Mesenchymal stem cell (in vitro differentiated cells and primary cell): Measurements from ENCODE around the gene MPPE1.

ENCODE experiments used
- DNase-seq: peaks from one replicate; pipeline ENCODE4 v3.0.0-alpha.2; 2013
- H2AFZ ChIP-seq: one replicate; pipeline ENCODE4 v1.6.1; 2013; ENCODE audit warnings: low read depth, mild to moderate bottlenecking, control low read depth, inconsistent platforms, low read length, moderate library complexity
- H2AK5ac ChIP-seq: 2 replicates; pipeline ENCODE4 v1.6.1; 2013; ENCODE audit warnings: low read length, moderate library complexity, mild to moderate bottlenecking, inconsistent platforms; ENCODE audit not compliant: severe bottlenecking
- H2BK120ac ChIP-seq: one replicate; pipeline ENCODE4 v1.6.1; 2013; ENCODE audit warnings: low read depth, mild to moderate bottlenecking, inconsistent platforms, low read length, moderate library complexity
- H2BK12ac ChIP-seq, 2 experiments: one replicate each; pipeline ENCODE4 v1.6.1; 2013; ENCODE audit warnings: inconsistent platforms in 2 of 2, low read length in 2 of 2, mild to moderate bottlenecking in 2 of 2, moderate library complexity in 2 of 2, control low read depth in 1 of 2
- H2BK15ac ChIP-seq: one replicate; pipeline ENCODE4 v1.6.1; 2013; ENCODE audit warnings: mild to moderate bottlenecking, low read depth, inconsistent platforms; ENCODE audit not compliant: poor library complexity, severe bottlenecking
- H2BK5ac ChIP-seq: 2 replicates; pipeline ENCODE4 v1.6.1; 2013; ENCODE audit warnings: low read depth, mild to moderate bottlenecking, low read length, control low read depth, inconsistent platforms; ENCODE audit not compliant: poor library complexity, severe bottlenecking
- H3K14ac ChIP-seq, 2 experiments: one replicate each; pipeline ENCODE4 v1.6.1; 2013; ENCODE audit warnings: inconsistent platforms in 2 of 2, low read length in 2 of 2, control low read depth in 1 of 2, mild to moderate bottlenecking in 1 of 2, moderate library complexity in 1 of 2
- H3K18ac ChIP-seq, 2 experiments: one replicate each; pipeline ENCODE4 v1.6.1; 2013; ENCODE audit warnings: inconsistent platforms in 2 of 2, low read length in 2 of 2, control low read depth in 1 of 2, low read depth in 1 of 2, mild to moderate bottlenecking in 1 of 2
- H3K23ac ChIP-seq, 2 experiments: one replicate each; pipeline ENCODE4 v1.6.1; 2013; ENCODE audit warnings: inconsistent platforms in 2 of 2, low read length in 2 of 2, mild to moderate bottlenecking in 2 of 2, moderate library complexity in 2 of 2, control low read depth in 1 of 2
- H3K27ac ChIP-seq: 2 replicates; pipeline ENCODE4 v1.5.1; 2013; ENCODE audit warnings: mild to moderate bottlenecking, moderate library complexity, low read length, control low read depth, inconsistent platforms; ENCODE audit not compliant: poor library complexity, severe bottlenecking
- H3K27me3 ChIP-seq, 2 experiments: 2 replicates each; pipeline versions ENCODE4 v1.6.1 to v1.7.0; 2013; ENCODE audit warnings: low read length in 2 of 2, mild to moderate bottlenecking in 2 of 2, moderate library complexity in 2 of 2, control low read depth in 1 of 2, inconsistent platforms in 1 of 2; ENCODE audit not compliant: control insufficient read depth in 1 of 2, insufficient read depth in 1 of 2
- H3K36me3 ChIP-seq, 2 experiments: 2 replicates each; pipeline versions ENCODE4 v1.6.1 to v1.7.0; 2013; ENCODE audit warnings: low read length in 2 of 2, control low read depth in 1 of 2, inconsistent platforms in 1 of 2, low read depth in 1 of 2, mild to moderate bottlenecking in 1 of 2; ENCODE audit not compliant: insufficient read depth in 2 of 2, control insufficient read depth in 1 of 2
- H3K4ac ChIP-seq, 2 experiments: one replicate each; pipeline ENCODE4 v1.6.1; 2013; ENCODE audit warnings: inconsistent platforms in 2 of 2, low read length in 2 of 2, mild to moderate bottlenecking in 2 of 2, moderate library complexity in 2 of 2, control low read depth in 1 of 2, low read depth in 1 of 2
- H3K4me1 ChIP-seq: 2 replicates; pipeline ENCODE4 v1.6.1; 2013; ENCODE audit warnings: low read depth, low read length, control low read depth; ENCODE audit not compliant: control insufficient read depth, insufficient read depth
- H3K4me2 ChIP-seq: 2 replicates; pipeline ENCODE4 v1.6.1; 2013; ENCODE audit warnings: low read length, mild to moderate bottlenecking, inconsistent platforms; ENCODE audit not compliant: poor library complexity, severe bottlenecking
- H3K4me3 ChIP-seq, 2 experiments: 2 replicates each; pipeline versions ENCODE4 v1.5.1 to v1.7.0; 2013; ENCODE audit warnings: low read length in 2 of 2, mild to moderate bottlenecking in 2 of 2, control low read depth in 1 of 2, low read depth in 1 of 2; ENCODE audit not compliant: insufficient read depth in 1 of 2
- H3K79me1 ChIP-seq: replicated peaks from 2 replicates; pipeline ENCODE4 v1.6.1; 2013; ENCODE audit warnings: mild to moderate bottlenecking, control low read depth, low read length, inconsistent platforms; ENCODE audit not compliant: poor library complexity, severe bottlenecking
- H3K9ac ChIP-seq: 2 replicates; pipeline ENCODE4 v1.7.0; 2013; ENCODE audit warnings: mild to moderate bottlenecking, low read length, moderate library complexity
- H3K9me3 ChIP-seq: 2 replicates; pipeline ENCODE4 v1.7.0; 2013; ENCODE audit warnings: mild to moderate bottlenecking, low read length; ENCODE audit not compliant: control insufficient read depth
- H4K8ac ChIP-seq: one replicate; pipeline ENCODE4 v1.6.1; 2013; ENCODE audit warnings: inconsistent platforms, mild to moderate bottlenecking, low read length, moderate library complexity
- H4K91ac ChIP-seq: one replicate; pipeline ENCODE4 v1.6.1; 2013; ENCODE audit warnings: mild to moderate bottlenecking, low read length, inconsistent platforms
- WGBS: methylation state at CpG from one replicate; pipeline ENCODE4 v1.1.7; 2013; ENCODE audit warnings: mixed read lengths; 5-methylcytosine and 5-hydroxymethylcytosine counted together

Gene MPPE1

GRCh38 chr18:11884396-11885030 lies 23.6 kb downstream of the MPPE1 start:
- no peaks in the 10 kb centered on the region for H3K4me1 ChIP-seq
- peaks cover 39 to 77% of the 10 kb centered on the region in 2 experiments for H3K36me3 ChIP-seq
- H3K14ac ChIP-seq, result no peak overlapping the region
- H3K9me3 ChIP-seq, result no peaks in the 10 kb centered on the region
- no peak overlapping the region for H4K8ac ChIP-seq
- no peak overlapping the region for H2BK120ac ChIP-seq
- H3K4ac ChIP-seq, result no peak overlapping the region
- H2BK15ac ChIP-seq, result no peak overlapping the region
- DNase-seq, result no peak
- H3K79me1 ChIP-seq, result no peaks in the 10 kb centered on the region
- H2BK12ac ChIP-seq, result no peak overlapping the region
- WGBS, result 93% methylated on average over 12 of the region's 12 CpGs
- H3K18ac ChIP-seq, result no peak overlapping the region
- H3K27ac ChIP-seq, result no peak overlapping the region
- H2BK5ac ChIP-seq, result no peak overlapping the region
- H3K27me3 ChIP-seq, result no peaks in the 10 kb centered on the region
- H2AFZ ChIP-seq, result no peak overlapping the region
- no peak overlapping the region for H3K4me3 ChIP-seq
- no peak overlapping the region for H3K23ac ChIP-seq
- no peak overlapping the region for H3K9ac ChIP-seq
- no peak overlapping the region for H3K4me2 ChIP-seq
- H4K91ac ChIP-seq, result no peak overlapping the region
- no peak overlapping the region for H2AK5ac ChIP-seq

DNA sequence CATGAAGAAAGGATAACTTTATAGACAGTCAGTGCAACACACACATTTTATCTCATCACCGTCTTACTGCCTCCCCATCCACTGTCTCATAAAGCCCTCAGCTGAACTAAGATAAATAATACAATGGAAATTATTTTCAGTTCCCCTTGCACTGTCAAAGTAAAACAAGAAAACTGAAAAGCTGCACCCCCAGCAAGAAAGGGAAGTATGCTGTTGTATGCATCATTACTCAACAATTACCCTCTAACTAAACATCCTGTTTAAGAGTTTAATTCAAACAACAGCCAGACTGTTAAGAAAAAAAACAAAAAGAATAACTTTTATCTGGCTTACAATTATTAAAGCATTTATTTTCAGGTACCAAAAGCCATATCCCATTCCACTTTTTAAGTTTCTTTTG lies 25.0 kb downstream of the MPPE1 start:
- Histone ChIP-seq H3K14ac (no peak overlapping the region), H4K91ac (no peak overlapping the region), H3K4ac (no peak overlapping the region), H3K79me1 (no peaks in the 10 kb centered on the region), H3K4me2 (no peak overlapping the region), H2AFZ (no peak overlapping the region), H3K36me3 (peaks cover 35 to 63% of the 10 kb centered on the region in 2 experiments), H2AK5ac (no peak overlapping the region), H3K9ac (no peak overlapping the region), H3K4me1 (no peaks in the 10 kb centered on the region), H2BK5ac (no peak overlapping the region), H3K27me3 (no peaks in the 10 kb centered on the region), H3K9me3 (no peaks in the 10 kb centered on the region), H2BK15ac (no peak overlapping the region), H3K23ac (no peak overlapping the region), H3K4me3 (no peak overlapping the region), H4K8ac (no peak overlapping the region), H2BK12ac (no peak overlapping the region), H2BK120ac (no peak overlapping the region), H3K27ac (no peak overlapping the region), H3K18ac (no peak overlapping the region)
- peak; percentile 23 for DNase-seq
- 43% methylated on average over 1 of the region's 1 CpG for WGBS

- H3K27me3 ChIP-seq, result no peaks in the 10 kb centered on the region
- peaks cover 31 to 58% of the 10 kb centered on the region in 2 experiments for H3K36me3 ChIP-seq
- H3K4me2 ChIP-seq, result no peak overlapping the region
- H4K8ac ChIP-seq, result no peak overlapping the region
- no peak overlapping the region for H2AK5ac ChIP-seq
- no peak overlapping the region for H2BK5ac ChIP-seq
- H4K91ac ChIP-seq, result no peak overlapping the region
- no peak overlapping the region for H3K23ac ChIP-seq
- no peak overlapping the region for H3K9ac ChIP-seq
- no peak overlapping the region for H2BK120ac ChIP-seq
- no peak overlapping the region for H2BK12ac ChIP-seq
- no peaks in the 10 kb centered on the region for H3K4me1 ChIP-seq
- H3K9me3 ChIP-seq, result no peaks in the 10 kb centered on the region
- no peak overlapping the region for H2AFZ ChIP-seq
- 75% methylated on average over 2 of the region's 4 CpGs for WGBS
- no peak overlapping the region for H3K18ac ChIP-seq
- H3K79me1 ChIP-seq, result no peaks in the 10 kb centered on the region
- H3K4me3 ChIP-seq, result no peak overlapping the region
- no peak overlapping the region for H2BK15ac ChIP-seq
- H3K14ac ChIP-seq, result no peak overlapping the region
- no peak for DNase-seq
- H3K4ac ChIP-seq, result no peak overlapping the region
- no peak overlapping the region for H3K27ac ChIP-seq
These were observed 25.5 kb downstream of the MPPE1 start for GRCh38 chr18:11882636-11883035.

GRCh38 chr18:11880586-11881304 lies 27.4 kb downstream of the MPPE1 start:
- Histone ChIP-seq H2BK12ac (no peak overlapping the region), H3K4me1 (no peaks in the 10 kb centered on the region), H3K9me3 (no peaks in the 10 kb centered on the region), H2AK5ac (no peak overlapping the region), H3K36me3 (peaks cover 23 to 42% of the 10 kb centered on the region in 2 experiments), H3K79me1 (no peaks in the 10 kb centered on the region), H3K18ac (no peak overlapping the region), H2BK15ac (no peak overlapping the region), H2BK120ac (no peak overlapping the region), H2BK5ac (no peak overlapping the region), H3K9ac (no peak overlapping the region), H3K23ac (no peak overlapping the region), H3K27me3 (no peaks in the 10 kb centered on the region), H3K4ac (no peak overlapping the region), H3K4me2 (no peak overlapping the region), H4K8ac (no peak overlapping the region), H2AFZ (no peak overlapping the region), H3K27ac (no peak overlapping the region), H3K4me3 (no peak overlapping the region), H3K14ac (no peak overlapping the region), H4K91ac (peak overlapping the region; percentile 43)
- DNase-seq, result no peak
- WGBS, result 93% methylated on average over 29 of the region's 30 CpGs
